IMR-90 (cell line): Measurements from ENCODE around the gene SH3RF3.

Experiments used
- CTCF ChIP-seq: conservative IDR thresholded peaks from 2 replicates; pipeline ENCODE4 v1.5.1; 2012; ENCODE audit warnings: mild to moderate bottlenecking, low read depth, low read length, improper control_type of control experiment
- ELK1 ChIP-seq: fragments of 150-350 bp; IDR thresholded peaks from 2 replicates; pipeline ENCODE4 v1.6.1; 2016; ENCODE audit warnings: low read depth, mild to moderate bottlenecking, low read length, moderate library complexity, borderline replicate concordance
- MAZ ChIP-seq: IDR thresholded peaks from 2 replicates; pipeline ENCODE4 v1.6.1; 2012; ENCODE audit warnings: low read depth, mild to moderate bottlenecking, low read length, improper control_type of control experiment, moderate library complexity, borderline replicate concordance
- MXI1 ChIP-seq: IDR thresholded peaks from 2 replicates; pipeline ENCODE4 v1.6.1; 2012; ENCODE audit warnings: low read depth, mild to moderate bottlenecking, low read length, moderate library complexity, borderline replicate concordance
- NFE2L2 ChIP-seq: fragments of 150-350 bp; IDR thresholded peaks from 2 replicates; pipeline ENCODE4 v1.6.1; 2016; ENCODE audit warnings: low read depth, mild to moderate bottlenecking, low read length
- POLR2A ChIP-seq: IDR thresholded peaks from 2 replicates; pipeline ENCODE4 v1.6.1; 2012; ENCODE audit warnings: mild to moderate bottlenecking, low read depth, low read length
- RFX5 ChIP-seq: IDR thresholded peaks from 2 replicates; pipeline ENCODE4 v1.8.0; 2012; ENCODE audit warnings: low read depth, mild to moderate bottlenecking, low read length, moderate library complexity

GRCh38 chr2:109261906-109262631, 133.1 kb downstream of the SH3RF3 start:
- TF ChIP-seq CTCF (no peak), POLR2A (no peak), RFX5 (no peak), NFE2L2 (no peak), ELK1 (no peak), MAZ (no peak), MXI1 (no peak)
